ENCODE measurements around the gene SLC38A5.

Gene SLC38A5

GRCh38 chrX:48470833-48471118 lies 716 bp upstream of the SLC38A5 start:
- H3K9me3 ChIP-seq (ENCODE audit: control insufficient read depth in 2 of 2, low read length in 2 of 2): no peaks in the 10 kb centered on the region
- peaks cover 0 to 10% of the 10 kb centered on the region in 2 donors for H3K27me3 ChIP-seq (ENCODE audit: control insufficient read depth in 1 of 2, insufficient read depth in 2 of 2, low read length in 2 of 2)
- no peak overlapping the region for H3K9ac ChIP-seq (ENCODE audit: low read length in 2 of 2)
- H3K27ac ChIP-seq (ENCODE audit: low read length): no peak overlapping the region
- no peaks in the 10 kb centered on the region for H3K4me1 ChIP-seq (ENCODE audit: control insufficient read depth, insufficient read depth, low read length)
- H3K4me3 ChIP-seq (ENCODE audit: low read length in 2 of 2): no peak overlapping the region
- no peaks in the 10 kb centered on the region for H3K36me3 ChIP-seq (ENCODE audit: control insufficient read depth in 2 of 2, insufficient read depth in 2 of 2, low read length in 2 of 2)

- Histone ChIP-seq H3K9ac (ENCODE audit: low read length in 2 of 2) (no peak overlapping the region), H3K9me3 (ENCODE audit: control insufficient read depth in 2 of 2, low read length in 2 of 2) (no peaks in the 10 kb centered on the region), H3K27ac (ENCODE audit: low read length) (no peak overlapping the region), H3K4me3 (ENCODE audit: low read length in 2 of 2) (peak overlapping the region; percentile 35 to 40), H3K27me3 (ENCODE audit: control insufficient read depth in 1 of 2, insufficient read depth in 2 of 2, low read length in 2 of 2) (peaks cover 0 to 19% of the 10 kb centered on the region in 2 donors), H3K36me3 (ENCODE audit: control insufficient read depth in 2 of 2, insufficient read depth in 2 of 2, low read length in 2 of 2) (no peaks in the 10 kb centered on the region), H3K4me1 (ENCODE audit: control insufficient read depth, insufficient read depth, low read length) (peaks cover 3% of the 10 kb centered on the region)
Measured at GRCh38 chrX:48468693-48469691, 1.1 kb downstream of the SLC38A5 start.

- no peaks in the 10 kb centered on the region for H3K9me3 ChIP-seq (ENCODE audit: control insufficient read depth in 2 of 2, low read length in 2 of 2)
- no peak overlapping the region for H3K27ac ChIP-seq (ENCODE audit: low read length)
- H3K9ac ChIP-seq (ENCODE audit: low read length in 2 of 2): peak overlapping the region in 1 of 2 donors; percentile 22
- peaks cover 3% of the 10 kb centered on the region for H3K4me1 ChIP-seq (ENCODE audit: control insufficient read depth, insufficient read depth, low read length)
- peaks cover 0 to 21% of the 10 kb centered on the region in 2 donors for H3K27me3 ChIP-seq (ENCODE audit: control insufficient read depth in 1 of 2, insufficient read depth in 2 of 2, low read length in 2 of 2)
- H3K4me3 ChIP-seq (ENCODE audit: low read length in 2 of 2): peak overlapping the region; percentile 40 to 57
- no peaks in the 10 kb centered on the region for H3K36me3 ChIP-seq (ENCODE audit: control insufficient read depth in 2 of 2, insufficient read depth in 2 of 2, low read length in 2 of 2)
Measured at GRCh38 chrX:48468247-48468671, 1.8 kb downstream of the SLC38A5 start.

GRCh38 chrX:48467281-48467761 lies 2.7 kb downstream of the SLC38A5 start:
- peaks cover 3% of the 10 kb centered on the region for H3K4me1 ChIP-seq (ENCODE audit: control insufficient read depth, insufficient read depth, low read length)
- H3K27me3 ChIP-seq (ENCODE audit: control insufficient read depth in 1 of 2, insufficient read depth in 2 of 2, low read length in 2 of 2): peaks cover 0 to 26% of the 10 kb centered on the region in 2 donors
- peak overlapping the region in 1 of 2 donors; percentile 57 for H3K4me3 ChIP-seq (ENCODE audit: low read length in 2 of 2)
- no peak overlapping the region for H3K9ac ChIP-seq (ENCODE audit: low read length in 2 of 2)
- H3K36me3 ChIP-seq (ENCODE audit: control insufficient read depth in 2 of 2, insufficient read depth in 2 of 2, low read length in 2 of 2): no peaks in the 10 kb centered on the region
- no peaks in the 10 kb centered on the region for H3K9me3 ChIP-seq (ENCODE audit: control insufficient read depth in 2 of 2, low read length in 2 of 2)
- H3K27ac ChIP-seq (ENCODE audit: low read length): no peak overlapping the region

GRCh38 chrX:48466696-48467095 lies 3.4 kb downstream of the SLC38A5 start:
- Histone ChIP-seq H3K27ac (ENCODE audit: low read length) (no peak overlapping the region), H3K4me3 (ENCODE audit: low read length in 2 of 2) (no peak overlapping the region)

GRCh38 chrX:48465336-48465933 lies 4.6 kb downstream of the SLC38A5 start:
- H3K9ac ChIP-seq (ENCODE audit: low read length in 2 of 2): no peak overlapping the region
- peaks cover 3% of the 10 kb centered on the region for H3K4me1 ChIP-seq (ENCODE audit: control insufficient read depth, insufficient read depth, low read length)
- no peak overlapping the region for H3K4me3 ChIP-seq (ENCODE audit: low read length in 2 of 2)
- peaks cover 0 to 31% of the 10 kb centered on the region in 2 donors for H3K27me3 ChIP-seq (ENCODE audit: control insufficient read depth in 1 of 2, insufficient read depth in 2 of 2, low read length in 2 of 2)
- no peaks in the 10 kb centered on the region for H3K9me3 ChIP-seq (ENCODE audit: control insufficient read depth in 2 of 2, low read length in 2 of 2)
- H3K27ac ChIP-seq (ENCODE audit: low read length): no peak overlapping the region
- H3K36me3 ChIP-seq (ENCODE audit: control insufficient read depth in 2 of 2, insufficient read depth in 2 of 2, low read length in 2 of 2): no peaks in the 10 kb centered on the region

More at GRCh38 chrX:48466696-48467095, 3.4 kb downstream of the SLC38A5 start:
- Histone ChIP-seq H3K9me3 (ENCODE audit: control insufficient read depth in 2 of 2, low read length in 2 of 2) (no peaks in the 10 kb centered on the region), H3K9ac (ENCODE audit: low read length in 2 of 2) (no peak overlapping the region), H3K36me3 (ENCODE audit: control insufficient read depth in 2 of 2, insufficient read depth in 2 of 2, low read length in 2 of 2) (no peaks in the 10 kb centered on the region), H3K4me1 (ENCODE audit: control insufficient read depth, insufficient read depth, low read length) (peaks cover 3% of the 10 kb centered on the region), H3K27me3 (ENCODE audit: control insufficient read depth in 1 of 2, insufficient read depth in 2 of 2, low read length in 2 of 2) (peaks cover 0 to 26% of the 10 kb centered on the region in 2 donors)

- Histone ChIP-seq H3K9ac (ENCODE audit: low read length in 2 of 2) (no peak overlapping the region), H3K36me3 (ENCODE audit: control insufficient read depth in 2 of 2, insufficient read depth in 2 of 2, low read length in 2 of 2) (no peaks in the 10 kb centered on the region), H3K4me3 (ENCODE audit: low read length in 2 of 2) (no peak overlapping the region), H3K4me1 (ENCODE audit: control insufficient read depth, insufficient read depth, low read length) (peaks cover 3% of the 10 kb centered on the region), H3K27ac (ENCODE audit: low read length) (no peak overlapping the region), H3K27me3 (ENCODE audit: control insufficient read depth in 1 of 2, insufficient read depth in 2 of 2, low read length in 2 of 2) (peaks cover 0 to 28% of the 10 kb centered on the region in 2 donors), H3K9me3 (ENCODE audit: control insufficient read depth in 2 of 2, low read length in 2 of 2) (no peaks in the 10 kb centered on the region)
Measured at GRCh38 chrX:48461830-48462229, 8.2 kb downstream of the SLC38A5 start.

- Histone ChIP-seq H3K27me3 (ENCODE audit: control insufficient read depth in 1 of 2, insufficient read depth in 2 of 2, low read length in 2 of 2) (peaks cover 0 to 27% of the 10 kb centered on the region in 2 donors), H3K4me1 (ENCODE audit: control insufficient read depth, insufficient read depth, low read length) (peaks cover 3% of the 10 kb centered on the region), H3K36me3 (ENCODE audit: control insufficient read depth in 2 of 2, insufficient read depth in 2 of 2, low read length in 2 of 2) (no peaks in the 10 kb centered on the region), H3K27ac (ENCODE audit: low read length) (no peak overlapping the region), H3K9ac (ENCODE audit: low read length in 2 of 2) (no peak overlapping the region), H3K9me3 (ENCODE audit: control insufficient read depth in 2 of 2, low read length in 2 of 2) (no peaks in the 10 kb centered on the region), H3K4me3 (ENCODE audit: low read length in 2 of 2) (no peak overlapping the region)
Measured at GRCh38 chrX:48460606-48461005, 9.5 kb downstream of the SLC38A5 start.

GRCh38 chrX:48460031-48460430 lies 10.0 kb downstream of the SLC38A5 start:
- Histone ChIP-seq H3K27me3 (ENCODE audit: control insufficient read depth in 1 of 2, insufficient read depth in 2 of 2, low read length in 2 of 2) (peaks cover 0 to 22% of the 10 kb centered on the region in 2 donors), H3K9ac (ENCODE audit: low read length in 2 of 2) (no peak overlapping the region), H3K9me3 (ENCODE audit: control insufficient read depth in 2 of 2, low read length in 2 of 2) (no peaks in the 10 kb centered on the region), H3K4me3 (ENCODE audit: low read length in 2 of 2) (no peak overlapping the region), H3K27ac (ENCODE audit: low read length) (no peak overlapping the region), H3K36me3 (ENCODE audit: control insufficient read depth in 2 of 2, insufficient read depth in 2 of 2, low read length in 2 of 2) (no peaks in the 10 kb centered on the region), H3K4me1 (ENCODE audit: control insufficient read depth, insufficient read depth, low read length) (no peaks in the 10 kb centered on the region)

GRCh38 chrX:48459483-48459882 lies 10.6 kb downstream of the SLC38A5 start:
- Histone ChIP-seq H3K4me1 (ENCODE audit: control insufficient read depth, insufficient read depth, low read length) (no peaks in the 10 kb centered on the region), H3K36me3 (ENCODE audit: control insufficient read depth in 2 of 2, insufficient read depth in 2 of 2, low read length in 2 of 2) (no peaks in the 10 kb centered on the region), H3K4me3 (ENCODE audit: low read length in 2 of 2) (no peak overlapping the region), H3K9ac (ENCODE audit: low read length in 2 of 2) (no peak overlapping the region), H3K9me3 (ENCODE audit: control insufficient read depth in 2 of 2, low read length in 2 of 2) (peaks cover 0 to 3% of the 10 kb centered on the region in 2 donors), H3K27ac (ENCODE audit: low read length) (no peak overlapping the region), H3K27me3 (ENCODE audit: control insufficient read depth in 1 of 2, insufficient read depth in 2 of 2, low read length in 2 of 2) (peaks cover 0 to 20% of the 10 kb centered on the region in 2 donors)

Data from stomach smooth muscle (tissue), 2 donors.